Measurements from ENCODE around the gene HDAC4.

HDAC4 gene

GRCh38 chr2:239050252-239050649, 350.6 kb downstream of the HDAC4 start (continued):
- TF ChIP-seq ZNF280D (tag by site-specific recombination; IDR thresholded peaks at IDR 0.05): no peak

GRCh38 chr2:239049421-239050251, 351.2 kb downstream of the HDAC4 start:
- CTCF ChIA-PET: no interaction called here
- Histone ChIP-seq H3K4me1 (ENCODE audit: control insufficient read depth, insufficient read depth, low read length) (no peaks in the 10 kb centered on the region), H3K36me3 (ENCODE audit: control insufficient read depth in 2 of 2, insufficient read depth in 1 of 2, low read length in 2 of 2) (peaks cover 0 to 8% of the 10 kb centered on the region in 2 experiments; a peak in 1 of 3 replicates), H3K27ac (ENCODE audit: extremely low read depth, low read depth, low read length) (no peak overlapping the region), H3K4me3 (ENCODE audit: low read depth, low read length) (no peak overlapping the region), H3K9me3 (ENCODE audit: control insufficient read depth, insufficient read depth, low read depth, low read length) (no peaks in the 10 kb centered on the region)
- POLR2A ChIA-PET: no interaction called here
- TF ChIP-seq KLF17 (tag by site-specific recombination; IDR thresholded peaks at IDR 0.05) (no peak), ZNF707 (tag by site-specific recombination; IDR thresholded peaks at IDR 0.05) (no peak), TSHZ1 (tag by site-specific recombination; IDR thresholded peaks at IDR 0.05; ENCODE audit: borderline replicate concordance) (no peak), ZNF555 (tag by site-specific recombination; conservative IDR thresholded peaks at IDR 0.05) (no peak), PBX3 (CRISPR knock-in tag; IDR thresholded peaks at IDR 0.05) (no peak), ZFP69B (tag by site-specific recombination; IDR thresholded peaks at IDR 0.05) (no peak), PRDM2 (tag by site-specific recombination; IDR thresholded peaks at IDR 0.05; ENCODE audit: borderline replicate concordance) (no peak), ZNF768 (tag by site-specific recombination; IDR thresholded peaks at IDR 0.05) (no peak), MEIS1 (CRISPR knock-in tag; IDR thresholded peaks at IDR 0.05; ENCODE audit: borderline replicate concordance) (no peak), ZNF19 (tag by site-specific recombination; IDR thresholded peaks at IDR 0.05; ENCODE audit: low read depth) (no peak), ZNF394 (tag by site-specific recombination; IDR thresholded peaks at IDR 0.05; ENCODE audit: borderline replicate concordance) (no peak), ZNF529 (tag by site-specific recombination; IDR thresholded peaks at IDR 0.05; ENCODE audit: insufficient replicate concordance) (no peak), ZBTB21 (tag by site-specific recombination; IDR thresholded peaks at IDR 0.05) (no peak), ZNF175 (tag by site-specific recombination; IDR thresholded peaks at IDR 0.05) (no peak), ZFP3 (tag by site-specific recombination; IDR thresholded peaks at IDR 0.05; ENCODE audit: low read depth) (no peak), ZNF423 (tag by site-specific recombination; IDR thresholded peaks at IDR 0.05) (no peak), KLF10 (tag by site-specific recombination; IDR thresholded peaks at IDR 0.05) (no peak), ZNF621 (tag by site-specific recombination; IDR thresholded peaks at IDR 0.05) (no peak)
